Limb (tissue), 2 donors: ENCODE results near the gene RUSF1.
A peak's percentile ranks its signal among the peaks of the same experiment; 100 is the strongest.

ENCODE experiments used
- DNase-seq, 2 donors: peaks; one replicate each; pipeline ENCODE4 v3.0.0-alpha.2; 2016; ENCODE audit errors: extremely low spot score in 2 of 2

RUSF1 gene

DNA sequence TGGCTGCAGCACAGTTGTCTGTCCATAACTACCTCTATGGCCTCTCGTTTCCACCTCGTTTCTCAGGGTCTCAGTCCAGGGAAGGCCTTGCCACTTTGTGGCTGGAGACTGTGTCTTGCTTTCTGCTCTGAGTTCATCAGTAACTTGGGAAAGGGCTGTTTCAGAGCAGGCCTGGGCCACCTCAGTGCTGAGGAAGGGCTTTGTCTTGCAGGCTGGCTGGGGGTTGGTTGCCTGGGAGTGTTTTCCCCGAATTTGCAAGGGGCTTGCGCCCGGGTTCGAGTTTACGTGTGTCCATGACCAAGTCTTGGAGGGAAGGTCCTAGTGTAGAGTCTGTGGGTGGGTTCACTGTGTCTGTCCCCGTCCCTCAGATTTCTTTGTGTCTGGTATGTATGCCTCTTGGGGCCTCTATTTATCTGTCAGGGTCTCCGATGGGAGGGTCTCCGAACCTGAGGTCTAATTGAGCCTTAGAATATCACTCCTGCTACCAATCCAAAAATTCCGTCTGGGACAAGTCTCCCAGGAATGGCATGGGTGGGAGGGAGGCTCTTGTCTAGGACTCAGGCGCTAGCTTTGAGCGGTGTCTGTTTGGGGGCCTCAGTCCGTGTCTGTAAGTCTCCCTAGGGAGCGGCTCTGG is 36.8 kb downstream of the RUSF1 start:
- DNase-seq: no peak

DNA sequence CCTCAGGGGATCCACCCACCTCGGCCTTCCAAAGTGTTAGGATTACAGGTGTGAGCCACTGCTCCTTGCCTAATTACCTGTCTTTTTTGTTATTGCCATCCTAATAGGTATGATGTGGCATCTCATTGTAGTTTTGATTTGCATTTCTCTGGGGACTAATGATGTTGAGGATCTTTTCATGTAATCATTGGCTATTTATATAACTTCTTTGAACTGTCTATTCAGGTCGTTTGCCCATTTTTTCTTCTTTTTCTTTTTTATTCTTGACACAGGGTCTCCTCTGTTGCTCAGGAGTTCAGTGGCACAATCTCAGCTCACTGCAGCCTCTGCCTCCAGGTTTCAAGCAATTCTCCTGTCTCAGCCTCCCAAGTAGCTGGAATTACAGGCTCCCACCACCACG is 37.6 kb downstream of the RUSF1 start:
- no peak for DNase-seq

DNA sequence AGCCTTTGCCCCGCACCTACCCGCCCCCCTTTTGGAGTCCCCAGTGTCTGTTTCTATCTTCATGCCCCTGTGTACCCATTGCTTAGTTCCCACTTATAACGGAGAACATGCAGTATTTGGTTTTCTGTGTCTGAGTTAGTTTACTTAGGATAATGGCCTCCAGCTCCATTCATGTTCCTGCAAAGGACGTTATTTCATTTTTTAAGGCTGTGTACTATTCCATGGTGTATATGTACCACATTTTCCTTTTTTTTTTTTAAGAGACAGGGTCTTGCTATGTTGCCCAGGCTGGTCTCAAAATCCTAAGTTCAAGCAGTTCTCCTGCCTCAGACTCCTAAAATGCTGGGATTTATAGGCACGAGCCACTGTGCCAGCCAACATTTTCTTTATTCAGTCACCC is 40.3 kb downstream of the RUSF1 start:
- no peak for DNase-seq

DNA sequence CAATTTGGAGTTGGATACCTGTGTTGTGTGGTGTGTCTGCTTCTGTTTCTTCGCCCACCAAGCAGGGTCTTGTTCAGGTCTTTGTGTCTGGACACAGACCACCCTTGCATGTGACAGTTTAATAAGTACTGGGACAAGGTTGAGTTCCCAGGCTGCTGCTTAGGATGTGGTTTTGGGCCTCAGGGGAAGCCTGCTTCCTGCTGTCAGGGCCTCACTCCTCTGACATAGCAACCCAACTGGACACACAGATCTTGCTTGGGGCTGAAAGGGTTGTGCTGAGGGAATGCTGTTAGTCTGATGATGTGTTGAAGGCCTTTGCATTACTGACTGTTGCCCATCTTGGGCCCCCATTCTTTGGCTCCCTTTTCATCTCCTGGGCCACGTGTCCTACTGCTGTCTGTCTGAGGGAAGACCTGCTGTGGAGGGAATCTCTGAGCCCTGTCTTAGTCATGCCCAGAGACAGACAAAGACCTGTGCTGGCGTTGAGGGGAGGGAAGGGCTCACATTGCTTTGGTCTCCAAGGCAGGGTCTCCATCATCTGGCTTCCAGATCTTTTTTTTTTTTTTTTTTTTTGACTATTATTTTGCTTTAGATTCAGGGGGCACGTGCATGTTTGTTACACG is 40.9 kb downstream of the RUSF1 start:
- DNase-seq: no peak

DNA sequence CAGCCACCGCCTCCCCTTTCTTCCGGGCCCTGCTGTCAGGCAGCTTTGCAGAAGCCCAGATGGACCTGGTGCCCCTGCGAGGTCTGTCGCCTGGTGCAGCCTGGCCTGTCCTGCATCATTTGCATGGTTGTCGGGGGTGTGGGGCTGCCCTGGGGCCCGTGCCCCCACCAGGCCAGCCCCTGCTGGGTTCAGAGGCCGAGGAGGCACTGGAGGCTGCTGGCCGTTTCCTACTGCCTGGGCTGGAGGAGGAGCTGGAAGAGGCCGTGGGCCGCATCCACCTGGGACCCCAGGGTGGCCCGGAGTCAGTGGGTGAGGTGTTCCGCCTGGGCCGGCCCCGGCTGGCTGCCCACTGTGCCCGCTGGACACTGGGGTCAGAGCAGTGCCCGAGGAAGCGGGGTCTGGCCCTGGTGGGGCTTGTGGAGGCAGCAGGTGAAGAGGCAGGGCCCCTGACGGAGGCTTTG is 41.8 kb downstream of the RUSF1 start:
- DNase-seq: no peak

- DNase-seq: no peak
Observed at GRCh38 chr16:31465788-31466370, 42.3 kb downstream of the RUSF1 start.

GRCh38 chr16:31464781-31465260 is 43.4 kb downstream of the RUSF1 start:
- no peak for DNase-seq

DNA sequence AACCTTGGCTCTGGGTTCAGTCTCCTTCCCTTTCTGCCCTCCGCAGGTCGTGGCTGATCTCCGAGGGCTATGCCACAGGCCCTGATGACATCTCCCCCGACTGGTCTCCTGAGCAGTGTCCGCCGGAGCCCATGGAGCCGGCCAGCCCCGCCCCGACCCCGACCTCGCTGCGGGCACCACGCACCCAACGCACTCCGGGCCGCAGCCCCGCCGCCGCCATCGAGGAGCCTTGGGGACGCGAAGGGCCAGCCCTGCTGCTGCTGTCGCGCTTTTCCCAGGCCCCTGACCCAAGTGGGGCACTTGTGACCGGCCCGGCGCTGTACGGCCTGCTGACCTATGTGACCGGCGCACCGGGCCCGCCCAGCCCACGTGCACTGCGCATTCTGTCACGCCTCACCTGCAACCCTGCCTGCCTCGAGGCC is 43.8 kb downstream of the RUSF1 start:
- DNase-seq: no peak

DNA sequence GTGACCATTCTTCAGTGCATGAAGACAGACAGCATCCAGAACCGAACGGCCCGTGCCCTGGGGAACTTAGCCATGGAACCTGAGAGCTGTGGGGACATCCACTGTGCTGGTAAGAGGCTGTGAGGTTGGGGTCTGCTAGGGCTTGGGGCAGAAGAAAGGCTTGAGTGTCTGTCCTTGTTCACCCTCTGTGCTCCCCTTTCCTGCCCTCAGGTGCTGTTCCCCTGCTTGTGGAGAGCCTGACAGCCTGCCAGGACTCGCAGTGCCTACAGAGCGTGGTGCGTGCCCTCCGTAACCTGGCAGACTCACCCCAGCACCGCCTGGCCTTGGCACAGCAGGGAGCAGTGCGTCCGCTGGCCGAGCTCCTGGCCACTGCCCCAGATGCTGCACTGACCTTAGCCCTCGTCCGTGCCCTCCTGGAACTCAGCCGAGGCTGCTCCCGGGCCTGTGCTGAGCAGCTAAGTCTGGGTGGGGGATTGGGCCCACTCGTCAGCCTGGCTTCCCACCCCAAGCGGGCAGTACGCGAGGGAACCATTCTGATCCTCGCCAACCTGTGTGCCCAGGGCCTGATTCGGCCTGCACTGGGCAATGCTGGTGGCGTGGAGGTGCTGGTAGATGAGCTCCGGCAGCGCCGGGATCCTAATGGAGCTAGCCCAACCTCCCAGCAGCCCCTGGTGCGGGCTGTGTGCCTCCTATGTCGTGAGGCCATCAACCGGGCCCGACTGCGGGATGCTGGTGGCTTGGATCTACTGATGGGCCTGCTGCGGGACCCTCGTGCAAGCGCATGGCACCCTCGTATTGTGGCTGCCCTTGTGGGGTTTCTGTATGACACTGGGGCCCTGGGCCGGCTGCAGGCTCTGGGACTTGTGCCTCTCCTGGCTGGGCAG is 46.0 kb downstream of the RUSF1 start:
- no peak for DNase-seq

DNA sequence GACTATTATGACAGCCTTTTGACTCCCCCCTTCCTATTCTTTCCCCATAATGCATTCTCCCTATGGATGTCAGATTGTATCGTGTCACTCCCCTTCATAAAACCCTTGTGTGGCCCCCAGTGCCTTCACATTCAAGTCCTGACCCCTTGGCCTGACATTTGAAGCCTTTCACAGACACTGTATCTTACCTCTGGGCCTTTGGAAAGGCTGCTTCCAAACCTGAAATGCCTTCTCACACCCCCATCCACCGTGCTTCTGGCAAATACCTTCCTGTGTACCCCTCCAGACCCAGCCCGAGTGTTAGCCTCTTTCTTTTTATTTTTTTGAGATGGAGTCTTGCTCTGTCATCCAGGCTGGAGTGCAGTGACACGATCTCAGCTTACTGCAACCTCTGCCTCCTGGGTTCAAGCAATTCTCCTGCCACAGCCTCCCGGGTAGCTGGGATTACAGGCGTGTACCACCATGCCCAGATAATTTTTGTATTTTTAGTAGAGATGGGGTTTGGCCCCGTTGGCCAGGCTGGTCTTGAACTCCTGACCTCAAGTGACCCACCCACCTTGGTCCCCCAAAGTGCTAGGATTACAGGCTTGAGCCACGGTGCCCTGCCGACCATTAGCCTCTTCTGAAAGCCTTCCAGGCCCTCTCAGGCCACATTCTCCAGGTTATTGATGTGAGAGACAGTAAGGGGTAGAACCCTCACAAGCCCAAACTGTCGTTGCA is 46.8 kb downstream of the RUSF1 start:
- no peak for DNase-seq

DNA sequence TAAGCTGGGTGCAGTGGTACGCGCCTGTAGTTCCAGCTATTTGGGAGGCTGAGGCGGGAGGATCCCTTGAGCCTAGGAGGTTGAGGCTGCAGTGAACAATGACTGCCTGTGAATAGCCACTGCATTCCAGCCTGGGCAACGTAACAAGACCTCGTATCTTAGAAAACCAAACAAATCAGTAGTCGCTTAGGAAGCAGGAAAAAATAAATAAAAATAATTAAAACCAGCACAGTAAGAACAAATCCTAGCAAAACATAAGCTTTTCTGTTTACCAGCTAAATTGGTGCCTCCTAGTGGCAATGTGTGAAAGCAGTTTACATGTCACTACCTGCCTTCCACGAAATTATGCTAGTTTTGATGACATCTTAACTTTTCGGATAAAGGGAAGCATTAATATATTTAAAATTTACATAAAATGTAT is 47.6 kb downstream of the RUSF1 start:
- DNase-seq: peak in 1 of 2 donors; percentile 58

DNA sequence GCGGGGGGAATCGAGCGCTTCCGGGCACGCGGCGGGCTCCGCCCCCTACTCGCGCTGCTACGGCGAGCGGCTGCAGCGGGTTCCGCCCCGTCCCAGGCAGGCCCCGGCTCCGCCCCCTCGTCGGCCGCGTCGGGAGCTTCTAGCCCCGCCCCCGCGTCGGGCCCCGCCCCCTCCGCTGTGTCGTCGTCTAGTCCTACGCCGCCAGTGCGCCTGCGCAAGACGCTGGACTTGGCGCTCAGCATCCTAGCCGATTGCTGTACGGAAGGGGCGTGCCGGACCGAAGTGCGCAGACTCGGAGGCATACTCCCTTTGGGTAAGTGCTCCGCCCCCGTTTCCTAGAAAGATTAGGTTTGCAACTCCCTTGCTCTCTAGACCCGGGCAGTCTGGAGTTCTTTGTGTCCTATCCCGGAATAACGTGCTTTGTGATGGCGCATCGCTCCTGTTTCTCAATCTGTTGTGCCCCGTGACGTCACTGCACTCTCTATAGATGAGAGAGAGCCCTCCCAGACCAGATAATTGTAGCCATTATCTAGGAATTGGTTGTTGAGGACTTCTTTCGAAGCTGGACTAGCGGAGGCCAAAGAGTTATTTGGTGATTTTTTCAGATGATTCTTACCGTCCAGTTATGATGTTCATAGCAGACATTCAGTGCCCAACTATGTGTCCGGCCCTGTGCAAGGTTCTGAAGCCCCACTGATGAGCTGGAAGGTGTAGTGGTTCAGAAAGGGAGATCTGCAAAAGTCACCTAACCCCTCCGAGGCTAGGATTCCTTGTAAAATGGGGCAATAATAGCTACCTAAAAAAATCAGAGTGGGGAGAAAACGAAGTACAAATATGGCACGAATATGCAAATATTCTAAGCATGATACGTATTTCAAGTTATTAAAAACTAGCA is 48.3 kb downstream of the RUSF1 start:
- DNase-seq: peak; percentile 99 to 100

GRCh38 chr16:31458844-31459686 is 49.1 kb downstream of the RUSF1 start, which contains the start of gene ARMC5:
ARMC5 (plus strand) TSS chr16:31459501; CDS start chr16:31459525, 24 bp downstream.
- DNase-seq: peak; percentile 96 to 98

GRCh38 chr16:31458073-31458843 is 49.9 kb downstream of the RUSF1 start:
- no peak for DNase-seq

DNA sequence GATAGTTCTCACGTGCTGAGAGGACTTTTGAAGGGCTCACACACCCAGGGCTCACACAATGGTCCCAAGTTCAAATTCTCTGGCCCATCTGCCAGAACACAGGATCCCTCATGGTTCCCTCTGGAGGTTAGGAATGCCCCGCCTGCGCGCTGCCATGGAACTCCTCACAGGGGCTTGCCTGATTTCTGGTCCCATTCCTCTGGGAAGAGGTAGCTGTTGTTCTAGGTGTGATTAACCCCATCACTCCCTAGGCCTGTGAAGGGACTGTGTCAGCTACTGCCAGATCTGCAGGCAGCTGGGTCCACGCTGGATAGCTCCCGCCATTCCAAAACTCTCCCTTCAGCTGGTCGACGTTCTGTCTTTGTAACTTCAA is 51.2 kb downstream of the RUSF1 start:
- no peak for DNase-seq

GRCh38 chr16:31455601-31456314 is 52.4 kb downstream of the RUSF1 start:
- DNase-seq: no peak
